Right atrium auricular region (tissue), 2 donors: ENCODE measurements around the gene AHCYL1. TPM values are rescaled to one million over a fixed set of nuclear protein-coding genes. Genes with fewer than 3 reads are reported as not detected.

ENCODE experiments used
- DNase-seq: peaks from one replicate; pipeline ENCODE4 v3.0.0-alpha.2; 2019; ENCODE audit warnings: low spot score
- H3K27ac ChIP-seq, 2 donors: fragments of 200-600 bp; sonication (generic); 1 replicate in 1 of 2; 2 replicates in 1 of 2; pipeline ENCODE4 v1.5.1; 2016 to 2019
- H3K27me3 ChIP-seq, 2 donors: fragments of 200-600 bp; sonication (generic); one replicate each; pipeline versions ENCODE4 v1.5.1 to v1.6.0; 2017 to 2019
- H3K36me3 ChIP-seq: fragments of 200-600 bp; sonication (generic); one replicate; pipeline ENCODE4 v1.5.1; 2016
- H3K4me1 ChIP-seq, 2 donors: fragments of 200-600 bp; sonication (generic); one replicate each; pipeline versions ENCODE4 v1.5.1 to v1.6.0; 2017 to 2019
- H3K4me3 ChIP-seq, 2 donors: fragments of 200-600 bp; sonication (generic); 1 replicate in 1 of 2; 2 replicates in 1 of 2; pipeline ENCODE4 v1.5.1; 2017 to 2019; ENCODE audit warnings: mild to moderate bottlenecking in 1 of 2, moderate library complexity in 1 of 2
- H3K9me3 ChIP-seq, 2 donors: fragments of 200-600 bp; sonication (generic); one replicate each; pipeline ENCODE4 v1.5.1; 2019
- total RNA-seq, 2 donors: library from RNA; depleted of rRNA; stranded (reverse); fragments of >200 nt; gene quantifications; one replicate each; pipeline ENCODE4 v1.1.0, GENCODE V29; 2016
- TF ChIP-seq, protein P1 (sequence below), 2 donors: fragments of 200-600 bp; sonication (generic); IDR thresholded peaks; one replicate each; pipeline ENCODE4 v1.5.1; 2019; ENCODE audit warnings: antibody characterized with exemption in 2 of 2

AHCYL1 gene
- total RNA-seq, 2 donors from 2014 or later: 28.7 to 36.9 TPM

DNA sequence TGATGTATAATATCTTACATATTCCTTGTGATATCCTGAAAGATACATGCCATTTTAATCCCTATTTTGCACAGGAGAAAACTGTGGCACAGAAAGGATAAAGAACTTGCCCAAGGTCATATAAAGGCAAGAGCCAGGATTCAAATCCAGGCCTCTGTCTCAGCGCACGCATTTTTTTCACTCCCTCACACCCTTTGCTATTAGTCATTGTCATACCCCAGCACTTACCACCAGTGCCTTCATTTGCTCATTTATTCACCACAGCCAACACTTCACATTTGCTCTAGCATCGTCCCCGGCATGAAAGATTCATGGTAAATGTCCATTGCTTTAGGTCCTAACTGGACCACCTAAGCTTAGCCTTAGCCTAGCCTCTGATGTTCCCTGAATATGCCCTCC, 71.7 kb downstream of the AHCYL1 start:
- TF ChIP-seq, protein P1, sequence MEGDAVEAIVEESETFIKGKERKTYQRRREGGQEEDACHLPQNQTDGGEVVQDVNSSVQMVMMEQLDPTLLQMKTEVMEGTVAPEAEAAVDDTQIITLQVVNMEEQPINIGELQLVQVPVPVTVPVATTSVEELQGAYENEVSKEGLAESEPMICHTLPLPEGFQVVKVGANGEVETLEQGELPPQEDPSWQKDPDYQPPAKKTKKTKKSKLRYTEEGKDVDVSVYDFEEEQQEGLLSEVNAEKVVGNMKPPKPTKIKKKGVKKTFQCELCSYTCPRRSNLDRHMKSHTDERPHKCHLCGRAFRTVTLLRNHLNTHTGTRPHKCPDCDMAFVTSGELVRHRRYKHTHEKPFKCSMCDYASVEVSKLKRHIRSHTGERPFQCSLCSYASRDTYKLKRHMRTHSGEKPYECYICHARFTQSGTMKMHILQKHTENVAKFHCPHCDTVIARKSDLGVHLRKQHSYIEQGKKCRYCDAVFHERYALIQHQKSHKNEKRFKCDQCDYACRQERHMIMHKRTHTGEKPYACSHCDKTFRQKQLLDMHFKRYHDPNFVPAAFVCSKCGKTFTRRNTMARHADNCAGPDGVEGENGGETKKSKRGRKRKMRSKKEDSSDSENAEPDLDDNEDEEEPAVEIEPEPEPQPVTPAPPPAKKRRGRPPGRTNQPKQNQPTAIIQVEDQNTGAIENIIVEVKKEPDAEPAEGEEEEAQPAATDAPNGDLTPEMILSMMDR (IDR thresholded peaks at IDR 0.05): no peak
- H3K36me3 ChIP-seq: peaks cover 73% of the 10 kb centered on the region

DNA sequence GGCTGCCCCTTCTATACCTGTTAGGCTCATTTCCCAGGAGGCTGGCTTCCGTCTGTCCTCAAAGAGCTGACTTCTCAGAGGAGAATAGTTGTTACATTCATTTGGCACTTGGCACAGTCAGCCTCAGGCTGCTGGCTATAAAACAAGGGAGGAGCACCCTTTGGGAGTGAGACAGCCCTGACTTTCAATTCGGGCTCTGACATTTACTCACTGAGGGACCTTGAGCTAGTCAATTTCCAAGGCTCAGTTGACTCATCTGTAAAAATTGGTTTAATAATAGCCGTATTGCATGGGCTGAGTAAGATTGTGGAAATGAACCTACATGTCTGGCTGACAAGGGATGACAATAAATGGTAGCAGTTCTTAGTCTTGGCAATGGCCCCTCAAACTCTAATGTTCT, 72.2 kb downstream of the AHCYL1 start:
- Histone ChIP-seq H3K4me3 (no peak overlapping the region), H3K27me3 (no peaks in the 10 kb centered on the region), H3K36me3 (peaks cover 68% of the 10 kb centered on the region), H3K9me3 (no peaks in the 10 kb centered on the region), H3K4me1 (peaks cover 0 to 14% of the 10 kb centered on the region in 2 donors), H3K27ac (no peak overlapping the region)
- TF ChIP-seq, protein P1 (IDR thresholded peaks at IDR 0.05): no peak
- no peak for DNase-seq

More for the DNA sequence above, 71.7 kb downstream of the AHCYL1 start:
- H3K4me1 ChIP-seq: peaks cover 0 to 19% of the 10 kb centered on the region in 2 donors
- no peak for DNase-seq
- no peak overlapping the region for H3K27ac ChIP-seq
- H3K4me3 ChIP-seq: no peak overlapping the region
- H3K27me3 ChIP-seq: no peaks in the 10 kb centered on the region
- no peaks in the 10 kb centered on the region for H3K9me3 ChIP-seq

DNA sequence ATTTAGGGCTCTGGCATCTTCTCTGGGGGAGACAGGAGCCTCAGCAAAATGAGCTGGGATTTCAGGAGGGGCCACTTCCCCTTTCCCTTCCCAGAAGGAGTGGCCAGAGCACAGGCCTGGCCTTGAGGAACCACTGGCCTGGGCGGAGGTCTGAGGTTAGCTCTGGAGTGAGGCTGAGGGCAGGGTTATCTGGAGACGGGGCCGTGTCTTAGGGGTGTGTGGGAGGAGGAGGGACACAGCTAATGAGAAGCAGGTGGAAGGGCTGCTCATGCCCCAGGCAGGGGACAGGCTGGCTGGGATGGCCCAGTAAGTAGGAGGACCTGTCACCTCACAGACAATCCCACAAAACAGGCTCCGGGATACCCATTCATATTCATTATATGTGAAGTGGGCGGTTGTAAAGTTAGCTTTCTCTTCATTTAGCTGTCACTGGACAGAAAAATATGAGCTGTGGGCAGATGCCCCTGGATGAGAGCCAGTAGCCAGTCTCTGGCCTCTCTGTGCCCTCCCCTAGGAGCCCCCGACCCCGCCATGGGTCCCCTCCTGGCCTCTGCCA, 73.5 kb downstream of the AHCYL1 start:
- Histone ChIP-seq H3K36me3 (peaks cover 56% of the 10 kb centered on the region), H3K27me3 (no peaks in the 10 kb centered on the region), H3K4me3 (no peak overlapping the region), H3K9me3 (no peaks in the 10 kb centered on the region), H3K27ac (no peak overlapping the region), H3K4me1 (peaks cover 0 to 13% of the 10 kb centered on the region in 2 donors)
- TF ChIP-seq, protein P1 (IDR thresholded peaks at IDR 0.05): no peak
- DNase-seq: no peak

- Histone ChIP-seq H3K27ac (no peak overlapping the region), H3K4me3 (no peak overlapping the region), H3K36me3 (peaks cover 50% of the 10 kb centered on the region), H3K9me3 (no peaks in the 10 kb centered on the region), H3K27me3 (no peaks in the 10 kb centered on the region), H3K4me1 (peaks cover 0 to 11% of the 10 kb centered on the region in 2 donors)
- TF ChIP-seq, protein P1 (IDR thresholded peaks at IDR 0.05): no peak
- no peak for DNase-seq
These were observed 74.0 kb downstream of the AHCYL1 start for GRCh38 chr1:110058591-110058990.

GRCh38 chr1:110059133-110059863, 74.7 kb downstream of the AHCYL1 start:
- H3K27me3 ChIP-seq: no peaks in the 10 kb centered on the region
- H3K9me3 ChIP-seq: no peaks in the 10 kb centered on the region
- DNase-seq: no peak
- H3K4me1 ChIP-seq: peaks cover 0 to 8% of the 10 kb centered on the region in 2 donors
- TF ChIP-seq, protein P1 (IDR thresholded peaks at IDR 0.05): no peak
- peaks cover 43% of the 10 kb centered on the region for H3K36me3 ChIP-seq
- H3K27ac ChIP-seq: no peak overlapping the region
- H3K4me3 ChIP-seq: no peak overlapping the region
